Measurements from ENCODE around the gene TMEM214.

The TMEM214 gene

DNA sequence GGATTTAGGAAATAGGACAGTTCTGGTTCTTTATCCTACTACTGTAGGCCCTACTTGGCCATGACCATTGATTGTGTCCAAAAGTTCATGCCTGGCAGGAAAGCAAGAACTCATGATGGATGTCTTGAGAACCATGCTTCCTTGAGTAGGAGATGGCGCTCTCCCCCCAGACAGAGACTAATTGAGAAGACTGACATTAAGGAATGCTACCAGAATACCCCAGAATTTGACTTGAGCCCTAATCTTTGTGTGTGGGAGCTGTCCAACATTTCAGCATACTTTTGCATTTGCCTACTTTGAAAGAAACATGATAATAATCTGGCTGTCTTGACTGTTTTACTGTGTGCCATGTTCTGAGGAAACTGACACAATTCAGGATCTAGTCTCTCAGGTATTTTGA is 39.0 kb upstream of the TMEM214 start:
- TF ChIP-seq, protein P1, sequence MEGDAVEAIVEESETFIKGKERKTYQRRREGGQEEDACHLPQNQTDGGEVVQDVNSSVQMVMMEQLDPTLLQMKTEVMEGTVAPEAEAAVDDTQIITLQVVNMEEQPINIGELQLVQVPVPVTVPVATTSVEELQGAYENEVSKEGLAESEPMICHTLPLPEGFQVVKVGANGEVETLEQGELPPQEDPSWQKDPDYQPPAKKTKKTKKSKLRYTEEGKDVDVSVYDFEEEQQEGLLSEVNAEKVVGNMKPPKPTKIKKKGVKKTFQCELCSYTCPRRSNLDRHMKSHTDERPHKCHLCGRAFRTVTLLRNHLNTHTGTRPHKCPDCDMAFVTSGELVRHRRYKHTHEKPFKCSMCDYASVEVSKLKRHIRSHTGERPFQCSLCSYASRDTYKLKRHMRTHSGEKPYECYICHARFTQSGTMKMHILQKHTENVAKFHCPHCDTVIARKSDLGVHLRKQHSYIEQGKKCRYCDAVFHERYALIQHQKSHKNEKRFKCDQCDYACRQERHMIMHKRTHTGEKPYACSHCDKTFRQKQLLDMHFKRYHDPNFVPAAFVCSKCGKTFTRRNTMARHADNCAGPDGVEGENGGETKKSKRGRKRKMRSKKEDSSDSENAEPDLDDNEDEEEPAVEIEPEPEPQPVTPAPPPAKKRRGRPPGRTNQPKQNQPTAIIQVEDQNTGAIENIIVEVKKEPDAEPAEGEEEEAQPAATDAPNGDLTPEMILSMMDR (IDR thresholded peaks at IDR 0.05), result no peak

DNA sequence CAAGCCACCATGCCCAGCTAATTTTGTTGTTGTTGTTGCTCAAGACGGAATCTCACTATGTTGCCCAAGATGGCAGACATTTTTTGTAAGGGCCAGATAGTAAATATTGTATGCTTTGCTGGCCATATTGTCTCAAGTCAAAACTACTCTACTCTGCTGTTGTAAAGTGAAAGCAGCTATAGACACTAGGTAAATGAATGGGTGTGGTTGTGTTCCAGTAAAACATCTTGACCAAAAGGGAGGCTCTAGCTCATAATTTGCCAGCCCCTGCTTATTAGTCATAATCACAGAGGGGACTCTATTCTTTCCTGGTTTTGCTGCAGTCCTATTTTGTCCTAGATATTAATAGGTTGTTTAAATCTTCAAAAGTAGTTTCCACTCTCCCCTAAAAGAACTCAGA is 37.8 kb upstream of the TMEM214 start:
- TF ChIP-seq, protein P1 (IDR thresholded peaks at IDR 0.05), result no peak

DNA sequence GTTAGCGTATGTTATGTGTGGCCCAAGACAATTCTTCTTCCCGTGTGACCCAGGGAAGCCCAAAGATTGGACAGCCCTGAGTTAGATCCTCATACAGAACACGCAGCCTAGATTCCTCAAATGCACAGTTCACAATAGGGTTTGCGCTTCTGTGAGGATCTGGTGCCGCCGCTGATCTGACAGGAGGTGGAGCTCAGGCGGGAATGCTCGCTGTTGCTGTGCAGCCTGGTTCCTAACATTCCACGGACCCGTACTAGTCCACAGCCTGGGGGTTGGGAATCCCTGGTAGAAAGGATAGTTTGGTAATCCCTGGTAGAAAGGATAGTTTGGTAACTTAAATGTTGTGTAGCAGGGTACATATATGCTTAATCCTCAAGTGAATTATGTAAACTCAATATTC is 35.4 kb upstream of the TMEM214 start:
- TF ChIP-seq, protein P1 (IDR thresholded peaks at IDR 0.05), result no peak

DNA sequence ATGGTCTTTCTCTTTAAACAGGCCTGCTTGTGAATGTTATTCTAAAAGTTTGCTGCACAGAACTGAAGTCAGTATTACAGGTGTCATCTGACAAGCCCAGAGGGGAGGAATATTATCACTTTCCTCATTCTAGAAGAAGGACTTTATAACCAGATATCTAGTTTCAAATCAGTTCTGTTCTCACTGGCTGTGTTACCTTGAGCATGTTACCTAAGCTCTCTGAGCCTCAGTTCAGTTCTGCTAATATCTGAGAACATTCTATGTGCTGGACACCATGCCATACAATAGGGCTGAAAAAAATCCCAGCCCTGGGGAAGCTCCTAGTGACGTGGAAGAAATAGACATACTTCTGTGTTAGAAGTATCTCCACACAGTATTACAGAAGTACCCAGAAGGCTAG is 34.4 kb upstream of the TMEM214 start:
- TF ChIP-seq, protein P1 (IDR thresholded peaks at IDR 0.05), result no peak

DNA sequence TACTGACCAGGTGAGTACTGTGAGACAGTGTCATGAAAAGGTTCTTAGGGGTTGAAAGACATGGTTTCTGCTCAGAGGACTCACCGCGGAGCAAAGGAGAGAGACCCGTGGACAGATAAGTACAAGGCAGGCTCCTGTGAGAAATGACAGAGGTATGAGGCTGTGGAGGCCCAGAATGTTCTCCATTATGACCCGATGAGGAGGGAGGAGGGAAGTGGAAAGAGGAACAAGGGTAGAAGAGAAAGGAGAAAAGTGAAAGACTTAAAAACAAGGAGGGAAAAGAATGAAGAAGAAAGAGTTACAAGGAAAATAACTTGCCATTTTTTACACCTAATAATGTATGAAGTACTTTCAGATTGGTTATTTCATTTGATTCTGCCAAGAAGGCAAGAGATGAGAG is 32.5 kb upstream of the TMEM214 start:
- TF ChIP-seq, protein P1 (IDR thresholded peaks at IDR 0.05), result no peak

DNA sequence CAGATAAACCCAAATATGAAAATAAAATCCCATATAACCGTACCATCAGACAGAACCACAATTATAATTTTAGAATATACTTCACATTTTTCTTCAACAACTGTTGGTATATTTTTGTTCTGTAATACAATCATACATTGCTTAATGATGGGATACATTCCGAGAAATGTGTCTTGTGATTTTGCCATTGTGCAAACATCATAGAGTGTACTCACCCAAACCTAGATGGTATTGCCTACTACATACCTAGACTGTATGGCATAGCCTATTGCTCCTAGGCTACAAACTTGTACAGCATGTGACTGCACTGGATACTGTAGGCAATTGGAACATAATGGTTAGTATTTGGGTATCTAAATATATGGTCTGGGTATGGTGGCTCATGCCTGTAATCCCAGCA is 31.8 kb upstream of the TMEM214 start:
- TF ChIP-seq, protein P1 (IDR thresholded peaks at IDR 0.05), result no peak

DNA sequence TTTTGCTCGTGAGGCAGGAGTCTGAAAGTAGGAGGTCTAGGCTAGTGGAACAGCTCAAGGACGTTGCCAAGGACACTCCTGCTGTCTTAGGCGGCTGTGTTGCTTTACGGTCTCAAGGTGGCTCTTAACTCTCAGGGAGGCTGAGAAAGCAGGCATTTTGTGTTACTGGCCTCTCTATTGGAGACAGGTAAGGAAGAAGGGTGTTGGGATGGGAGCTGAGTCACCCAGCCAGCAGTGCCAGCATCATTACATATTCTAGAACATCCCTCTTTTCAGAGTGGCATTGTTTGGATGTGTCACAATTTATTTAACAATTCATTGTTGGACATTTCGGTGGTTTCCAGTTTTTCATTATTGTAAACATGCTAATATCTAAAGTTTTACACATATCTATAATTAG is 30.8 kb upstream of the TMEM214 start:
- TF ChIP-seq, protein P1 (IDR thresholded peaks at IDR 0.05), result no peak

DNA sequence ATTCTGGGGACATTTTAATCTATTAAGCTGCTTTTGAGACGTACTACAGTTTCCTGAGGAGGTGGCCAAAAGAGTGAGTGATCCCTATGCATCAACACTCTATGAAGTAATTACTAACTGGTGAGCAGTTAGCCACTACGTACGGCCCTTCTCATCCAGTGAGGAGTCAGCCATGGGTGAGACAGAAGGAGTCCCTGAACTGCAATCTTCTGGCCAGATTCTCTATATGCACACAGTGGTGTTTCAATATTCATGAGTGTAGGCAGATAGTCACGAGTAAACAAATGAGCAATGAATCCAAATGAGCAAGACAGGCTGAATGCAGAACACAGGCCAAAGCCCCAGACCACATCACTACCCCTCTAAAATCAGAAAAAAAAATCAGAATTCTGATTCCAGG is 29.8 kb upstream of the TMEM214 start:
- TF ChIP-seq, protein P1 (IDR thresholded peaks at IDR 0.05), result no peak
